Activated CD8-positive, alpha-beta memory T cell treated with anti-CD3 and anti-CD28 coated beads, Interleukin-2, amount 50 U/mL, for 24 hours (primary cell): ENCODE measurements around the gene CD38.

Experiments used
- DNase-seq: peaks from one replicate; pipeline ENCODE4 v3.0.0-alpha.2; 2020; ENCODE audit errors: extremely low read depth

Gene CD38

GRCh38 chr4:15868111-15868510 is 90.0 kb downstream of the CD38 start:
- DNase-seq: no peak

- DNase-seq: no peak
Measured at GRCh38 chr4:15868826-15869413, 90.8 kb downstream of the CD38 start.

GRCh38 chr4:15870079-15870478 is 92.0 kb downstream of the CD38 start:
- DNase-seq: no peak

- DNase-seq: no peak
Measured at GRCh38 chr4:15870921-15871664, 93.0 kb downstream of the CD38 start.

- no peak for DNase-seq
Measured at GRCh38 chr4:15873117-15873516, 95.0 kb downstream of the CD38 start.

GRCh38 chr4:15874671-15875070 is 96.5 kb downstream of the CD38 start:
- DNase-seq: no peak

GRCh38 chr4:15875663-15876460 is 97.7 kb downstream of the CD38 start:
- DNase-seq: no peak

GRCh38 chr4:15878011-15878410 is 99.9 kb downstream of the CD38 start:
- DNase-seq: no peak

- DNase-seq: no peak
Measured at GRCh38 chr4:15881820-15882219, 103.7 kb downstream of the CD38 start.

GRCh38 chr4:15882675-15883086 is 104.6 kb downstream of the CD38 start:
- DNase-seq: no peak

- no peak for DNase-seq
Measured at GRCh38 chr4:15883610-15884243, 105.6 kb downstream of the CD38 start.

- DNase-seq: no peak
Measured at GRCh38 chr4:15884666-15885065, 106.5 kb downstream of the CD38 start.

- DNase-seq: no peak
Measured at GRCh38 chr4:15885422-15885821, 107.3 kb downstream of the CD38 start.

GRCh38 chr4:15888515-15888914 is 110.4 kb downstream of the CD38 start:
- no peak for DNase-seq

GRCh38 chr4:15890246-15890829 is 112.2 kb downstream of the CD38 start:
- no peak for DNase-seq

GRCh38 chr4:15891312-15891711 is 113.2 kb downstream of the CD38 start:
- no peak for DNase-seq

GRCh38 chr4:15893962-15894361 is 115.8 kb downstream of the CD38 start:
- DNase-seq: no peak

- no peak for DNase-seq
Measured at GRCh38 chr4:15894393-15894792, 116.3 kb downstream of the CD38 start.

- DNase-seq: no peak
Measured at GRCh38 chr4:15894921-15895916, 117.1 kb downstream of the CD38 start.

GRCh38 chr4:15897577-15897976 is 119.4 kb downstream of the CD38 start:
- no peak for DNase-seq

- DNase-seq: no peak
Measured at GRCh38 chr4:15898902-15899301, 120.8 kb downstream of the CD38 start.
